ENCODE data around the gene SYK. TPM values are rescaled to one million over a fixed set of nuclear protein-coding genes. Genes with fewer than 3 reads are reported as not detected.
"Not testable (repeated sequence)": the region's sequence is repeated elsewhere in the genome, so short reads cannot be mapped to it uniquely, and the experiment has no call there.

SYK gene
- total RNA-seq, 1 donor from 2014 or later, result not detected

DNA sequence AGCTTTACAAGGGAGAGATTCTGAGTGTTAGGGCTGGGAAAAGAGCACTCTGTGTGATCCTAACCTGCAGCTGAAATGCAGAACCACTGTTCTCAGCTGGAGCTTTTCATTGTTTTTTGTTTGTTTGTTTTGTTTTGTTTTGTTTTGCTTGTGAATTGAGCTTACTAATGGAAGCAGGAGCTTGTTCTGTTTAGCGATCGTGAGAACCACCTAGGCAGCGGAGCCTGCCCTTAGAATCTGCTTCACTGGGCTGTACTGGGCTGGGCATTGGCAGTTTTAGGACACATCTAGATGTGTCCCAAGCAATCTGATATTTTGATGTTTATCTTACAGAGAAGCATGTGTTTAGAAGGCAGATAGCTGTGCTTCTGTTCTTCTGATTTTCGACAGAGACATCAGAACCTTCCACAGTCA, 14.3 kb downstream of the SYK start:
- TF ChIP-seq EZH2phosphoT487 (IDR thresholded peaks at IDR 0.05) (peak; percentile 62), EZH2 (IDR thresholded peaks at IDR 0.05) (no peak)
- H3K36me3 ChIP-seq, result no peaks in the 10 kb centered on the region
- H3K27ac Mint-ChIP-seq, result no peak overlapping the region
- H3K27ac ChIP-seq, result no peak overlapping the region
- no peak overlapping the region for H3K9ac ChIP-seq
- no peak overlapping the region for H3K4me3 Mint-ChIP-seq
- DNase-seq (ENCODE audit: low spot score), result peak; percentile 27
- H3K27me3 Mint-ChIP-seq (ENCODE audit: insufficient read depth, low read depth), result peaks cover 4% of the 10 kb centered on the region
- H3K27me3 ChIP-seq, result peaks cover 68% of the 10 kb centered on the region
- H3K36me3 Mint-ChIP-seq, result no peaks in the 10 kb centered on the region
- peaks cover 10% of the 10 kb centered on the region for H3K4me1 ChIP-seq
- no peak overlapping the region for H3K4me2 ChIP-seq
- H3K9me3 ChIP-seq (ENCODE audit: low read depth), result no peaks in the 10 kb centered on the region
- H3K9me3 Mint-ChIP-seq, result no peaks in the 10 kb centered on the region
- no peak overlapping the region for H2AFZ ChIP-seq (replicated peaks)
- no peaks in the 10 kb centered on the region for H3F3A ChIP-seq (ENCODE audit: low read depth)
- H3K4me1 Mint-ChIP-seq, result peaks cover 6% of the 10 kb centered on the region
- H3K4me3 ChIP-seq, result no peak overlapping the region
- H4K20me1 ChIP-seq (ENCODE audit: low read depth), result no peaks in the 10 kb centered on the region
- H3K79me2 ChIP-seq (ENCODE audit: low read depth), result no peaks in the 10 kb centered on the region

GRCh38 chr9:90816690-90817089, 15.1 kb downstream of the SYK start:
- H3K4me3 ChIP-seq, result no peak overlapping the region
- DNase-seq (ENCODE audit: low spot score), result no peak
- H4K20me1 ChIP-seq (ENCODE audit: low read depth), result no peaks in the 10 kb centered on the region
- no peaks in the 10 kb centered on the region for H3K36me3 ChIP-seq
- Mint-ChIP-seq H3K9me3 (peaks cover 1% of the 10 kb centered on the region), H3K36me3 (no peaks in the 10 kb centered on the region), H3K4me3 (no peak overlapping the region), H3K4me1 (peaks cover 6% of the 10 kb centered on the region), H3K27me3 (ENCODE audit: insufficient read depth, low read depth) (peaks cover 4% of the 10 kb centered on the region), H3K27ac (no peak overlapping the region)
- no peaks in the 10 kb centered on the region for H3K79me2 ChIP-seq (ENCODE audit: low read depth)
- H3K9me3 ChIP-seq (ENCODE audit: low read depth), result no peaks in the 10 kb centered on the region
- no peak for TF ChIP-seq EZH2phosphoT487 (IDR thresholded peaks at IDR 0.05)
- TF ChIP-seq, protein P1, sequence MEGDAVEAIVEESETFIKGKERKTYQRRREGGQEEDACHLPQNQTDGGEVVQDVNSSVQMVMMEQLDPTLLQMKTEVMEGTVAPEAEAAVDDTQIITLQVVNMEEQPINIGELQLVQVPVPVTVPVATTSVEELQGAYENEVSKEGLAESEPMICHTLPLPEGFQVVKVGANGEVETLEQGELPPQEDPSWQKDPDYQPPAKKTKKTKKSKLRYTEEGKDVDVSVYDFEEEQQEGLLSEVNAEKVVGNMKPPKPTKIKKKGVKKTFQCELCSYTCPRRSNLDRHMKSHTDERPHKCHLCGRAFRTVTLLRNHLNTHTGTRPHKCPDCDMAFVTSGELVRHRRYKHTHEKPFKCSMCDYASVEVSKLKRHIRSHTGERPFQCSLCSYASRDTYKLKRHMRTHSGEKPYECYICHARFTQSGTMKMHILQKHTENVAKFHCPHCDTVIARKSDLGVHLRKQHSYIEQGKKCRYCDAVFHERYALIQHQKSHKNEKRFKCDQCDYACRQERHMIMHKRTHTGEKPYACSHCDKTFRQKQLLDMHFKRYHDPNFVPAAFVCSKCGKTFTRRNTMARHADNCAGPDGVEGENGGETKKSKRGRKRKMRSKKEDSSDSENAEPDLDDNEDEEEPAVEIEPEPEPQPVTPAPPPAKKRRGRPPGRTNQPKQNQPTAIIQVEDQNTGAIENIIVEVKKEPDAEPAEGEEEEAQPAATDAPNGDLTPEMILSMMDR (IDR thresholded peaks at IDR 0.05), result no peak
- TF ChIP-seq EZH2 (IDR thresholded peaks at IDR 0.05), result no peak
- no peak overlapping the region for H3K27ac ChIP-seq
- H2AFZ ChIP-seq (replicated peaks), result no peak overlapping the region
- H3K27me3 ChIP-seq, result peaks cover 68% of the 10 kb centered on the region
- no peaks in the 10 kb centered on the region for H3F3A ChIP-seq (ENCODE audit: low read depth)
- H3K9ac ChIP-seq, result no peak overlapping the region
- no peak overlapping the region for H3K4me2 ChIP-seq
- H3K4me1 ChIP-seq, result peaks cover 10% of the 10 kb centered on the region

DNA sequence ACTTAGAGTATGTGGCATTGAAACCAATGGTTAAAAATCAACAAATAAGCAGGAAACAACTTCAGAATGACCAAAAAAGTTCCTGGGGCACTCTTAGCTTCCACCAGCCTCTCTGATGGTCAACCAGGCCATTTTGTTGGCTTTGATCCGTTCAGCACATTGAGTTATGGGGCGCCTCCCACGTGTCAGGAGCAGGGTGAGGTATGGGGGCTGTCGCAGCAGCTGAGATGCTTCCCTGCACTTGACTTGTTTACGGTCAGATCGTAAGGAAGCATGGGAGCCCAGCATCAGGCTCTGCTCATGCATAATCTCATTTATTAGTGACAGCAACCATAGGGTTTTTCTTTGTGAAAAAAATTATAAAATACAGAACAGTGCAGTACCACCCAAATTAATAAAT, 16.7 kb downstream of the SYK start:
- H3K4me3 Mint-ChIP-seq, result no peak overlapping the region
- Histone ChIP-seq H3K9ac (no peak overlapping the region), H3K27ac (no peak overlapping the region), H3K9me3 (ENCODE audit: low read depth) (no peaks in the 10 kb centered on the region), H3K4me3 (no peak overlapping the region), H3K36me3 (no peaks in the 10 kb centered on the region), H3K4me2 (no peak overlapping the region), H3F3A (ENCODE audit: low read depth) (no peaks in the 10 kb centered on the region), H3K4me1 (peaks cover 10% of the 10 kb centered on the region), H3K27me3 (peaks cover 55% of the 10 kb centered on the region), H2AFZ (replicated peaks) (no peak overlapping the region), H4K20me1 (ENCODE audit: low read depth) (no peaks in the 10 kb centered on the region), H3K79me2 (ENCODE audit: low read depth) (no peaks in the 10 kb centered on the region)
- peaks cover 4% of the 10 kb centered on the region for H3K27me3 Mint-ChIP-seq (ENCODE audit: insufficient read depth, low read depth)
- TF ChIP-seq, protein P1 (IDR thresholded peaks at IDR 0.05), result no peak
- no peak for TF ChIP-seq EZH2phosphoT487 (IDR thresholded peaks at IDR 0.05)
- no peak for TF ChIP-seq EZH2 (IDR thresholded peaks at IDR 0.05)
- no peak overlapping the region for H3K27ac Mint-ChIP-seq
- peaks cover 6% of the 10 kb centered on the region for H3K4me1 Mint-ChIP-seq
- H3K36me3 Mint-ChIP-seq, result no peaks in the 10 kb centered on the region
- no peak for DNase-seq (ENCODE audit: low spot score)
- H3K9me3 Mint-ChIP-seq, result peaks cover 3% of the 10 kb centered on the region

GRCh38 chr9:90820406-90820805, 18.8 kb downstream of the SYK start:
- H3K79me2 ChIP-seq (ENCODE audit: low read depth); H3K27me3 Mint-ChIP-seq (ENCODE audit: insufficient read depth, low read depth); H3F3A ChIP-seq (ENCODE audit: low read depth); H4K20me1 ChIP-seq (ENCODE audit: low read depth); H3K4me1 ChIP-seq; H3K4me3 ChIP-seq; H3K4me3 Mint-ChIP-seq; H3K4me1 Mint-ChIP-seq; DNase-seq (ENCODE audit: low spot score); H3K9me3 Mint-ChIP-seq; H3K36me3 ChIP-seq; H3K27ac ChIP-seq; H3K27ac Mint-ChIP-seq; H3K4me2 ChIP-seq; H3K36me3 Mint-ChIP-seq; H3K9me3 ChIP-seq (ENCODE audit: low read depth); H3K9ac ChIP-seq; H2AFZ ChIP-seq (replicated peaks): not testable (repeated sequence)
- peaks cover 33% of the 10 kb centered on the region for H3K27me3 ChIP-seq

- H3K27me3 Mint-ChIP-seq (ENCODE audit: insufficient read depth, low read depth); H3K9ac ChIP-seq; H2AFZ ChIP-seq (replicated peaks); H3K4me2 ChIP-seq; H3K36me3 Mint-ChIP-seq; H3F3A ChIP-seq (ENCODE audit: low read depth); H3K4me1 ChIP-seq; H3K4me3 Mint-ChIP-seq; H3K9me3 ChIP-seq (ENCODE audit: low read depth); H3K4me1 Mint-ChIP-seq; H3K36me3 ChIP-seq; H3K27ac Mint-ChIP-seq; H3K9me3 Mint-ChIP-seq; H3K79me2 ChIP-seq (ENCODE audit: low read depth); H3K4me3 ChIP-seq; DNase-seq (ENCODE audit: low spot score); H4K20me1 ChIP-seq (ENCODE audit: low read depth); H3K27ac ChIP-seq: not testable (repeated sequence)
- peaks cover 25% of the 10 kb centered on the region for H3K27me3 ChIP-seq
Observed at GRCh38 chr9:90821236-90821635, 19.6 kb downstream of the SYK start.
